Naive thymus-derived CD4-positive, alpha-beta T cell (primary cell): Measurements from ENCODE around the gene GNL1. TPM values are rescaled to one million over a fixed set of nuclear protein-coding genes. Genes with fewer than 3 reads are reported as not detected.
"Not testable (repeated sequence)": the region's sequence is repeated elsewhere in the genome, so short reads cannot be mapped to it uniquely, and the experiment has no call there.

Experiments used
- ATAC-seq: fragments of 150-1000 bp; cut with Tn5 transposase; 2 replicates; pipeline ENCODE4 v1.10.0; 2021; ENCODE audit warnings: mild to moderate bottlenecking, moderate library complexity
- CTCF ChIA-PET: fragments of 350-600 bp; sonication (Branson Sonifier 250); formaldehyde crosslinking; loops from one replicate; lab custom pipeline; 2021; ENCODE audit warnings: antibody characterized with exemption; lab: Charles Lee
- POLR2A ChIA-PET: fragments of 350-600 bp; sonication (Branson Sonifier 250); formaldehyde crosslinking; loops from one replicate; lab custom pipeline; 2021; ENCODE audit warnings: antibody characterized with exemption, inconsistent platforms; lab: Charles Lee
- DNase-seq, 9 donors: peaks; one replicate each; pipeline versions ENCODE4 v3.0.0 to v3.0.0-alpha.2; 2020 to 2022; ENCODE audit warnings: mixed read lengths in 1 of 9
- H3K27ac ChIP-seq: one replicate; pipeline ENCODE4 v1.7.0; 2013; ENCODE audit warnings: mild to moderate bottlenecking, low read depth, low read length, moderate library complexity
- H3K27me3 ChIP-seq, 2 donors: one replicate each; pipeline ENCODE4 v1.7.0; 2013; ENCODE audit warnings: low read length in 2 of 2, mild to moderate bottlenecking in 2 of 2, moderate library complexity in 2 of 2; ENCODE audit not compliant: control insufficient read depth in 2 of 2, insufficient read depth in 2 of 2
- H3K36me3 ChIP-seq, 3 experiments: 1 replicate in 2 of 3; 2 replicates in 1 of 3; pipeline ENCODE4 v1.7.0; 2013; ENCODE audit warnings: low read length in 3 of 3, mild to moderate bottlenecking in 3 of 3, moderate library complexity in 1 of 3; ENCODE audit not compliant: insufficient read depth in 3 of 3, control insufficient read depth in 2 of 3
- H3K4me1 ChIP-seq, 2 donors: one replicate each; pipeline ENCODE4 v1.7.0; 2013; ENCODE audit warnings: low read length in 2 of 2, mild to moderate bottlenecking in 2 of 2, moderate library complexity in 1 of 2; ENCODE audit not compliant: control insufficient read depth in 2 of 2, insufficient read depth in 2 of 2
- H3K4me3 ChIP-seq: 2 replicates; pipeline ENCODE4 v1.7.0; 2013; ENCODE audit warnings: mild to moderate bottlenecking, low read length
- H3K9me3 ChIP-seq, 3 experiments: 1 replicate in 2 of 3; 2 replicates in 1 of 3; pipeline ENCODE4 v1.7.0; 2013; ENCODE audit warnings: low read length in 3 of 3; ENCODE audit not compliant: control insufficient read depth in 2 of 3
- H3K27ac Mint-ChIP-seq, 9 donors: one replicate each; pipeline ENCODE4 v1.8.0; 2020 to 2022; ENCODE audit warnings: mixed read lengths in 9 of 9, mild to moderate bottlenecking in 8 of 9, moderate library complexity in 5 of 9, inconsistent platforms in 2 of 9
- H3K27me3 Mint-ChIP-seq, 5 donors: one replicate each; pipeline ENCODE4 v1.8.0; 2021 to 2022; ENCODE audit warnings: mixed read lengths in 5 of 5, mild to moderate bottlenecking in 1 of 5
- H3K36me3 Mint-ChIP-seq, 5 donors: one replicate each; pipeline ENCODE4 v1.8.0; 2020 to 2022; ENCODE audit warnings: mixed read lengths in 5 of 5, mild to moderate bottlenecking in 3 of 5, inconsistent platforms in 1 of 5
- H3K4me1 Mint-ChIP-seq, 7 donors: one replicate each; pipeline ENCODE4 v1.8.0; 2020 to 2022; ENCODE audit warnings: mixed read lengths in 7 of 7, mild to moderate bottlenecking in 3 of 7, inconsistent platforms in 1 of 7
- H3K4me3 Mint-ChIP-seq, 10 donors: one replicate each; pipeline ENCODE4 v1.8.0; 2020 to 2022; ENCODE audit warnings: mild to moderate bottlenecking in 10 of 10, mixed read lengths in 10 of 10, moderate library complexity in 6 of 10, inconsistent platforms in 2 of 10
- H3K9me3 Mint-ChIP-seq, 11 donors: one replicate each; pipeline ENCODE4 v1.8.0; 2020 to 2022; ENCODE audit warnings: mixed read lengths in 11 of 11, mild to moderate bottlenecking in 4 of 11, inconsistent platforms in 1 of 11, moderate library complexity in 1 of 11
- intact Hi-C, 2 donors: fragments of 100-400 bp; cut with micrococcal nuclease; formaldehyde crosslinking; loops; one replicate each; pipeline ENCODE4 v1.15.1; 2023
- polyA plus RNA-seq, 2 donors: library from polyadenylated mRNA; unstranded; fragments of 300-500 nt; fragmentation: Illumina TruSeq; gene quantifications; one replicate each; pipeline ENCODE4 v1.2.3, GENCODE V29; 2021
- total RNA-seq, 6 experiments: library from RNA in 5 of 6; stranded (reverse) in 5 of 6; gene quantifications; 1 replicate in 5 of 6; 2 replicates in 1 of 6; pipeline ENCODE4 v1.2.3 and lab custom pipeline; 2021 to 2026

Gene GNL1
- total and polyA plus RNA-seq, 7 experiments from 2014 or later, result 27.7 to 190 (median 65.1) TPM

- Histone ChIP-seq H3K27ac (peak overlapping the region; percentile 47), H3K36me3 (peaks cover 33 to 54% (median 35%) of the 10 kb centered on the region in 3 experiments), H3K9me3 (no peaks in the 10 kb centered on the region), H3K27me3 (no peaks in the 10 kb centered on the region), H3K4me1 (peaks cover 3 to 5% of the 10 kb centered on the region in 2 donors), H3K4me3 (no peak overlapping the region)
- Mint-ChIP-seq H3K36me3 (peaks cover 17 to 39% (median 30%) of the 10 kb centered on the region in 5 donors), H3K27me3 (no peaks in the 10 kb centered on the region), H3K9me3 (no peaks in the 10 kb centered on the region), H3K4me3 (no peak overlapping the region), H3K27ac (peak overlapping the region in 7 of 9 donors; percentile 58 to 85 (median 79)), H3K4me1 (peaks cover 16 to 35% (median 25%) of the 10 kb centered on the region in 7 donors)
- POLR2A ChIA-PET, result interaction anchor here (0.6 to 11.1 kb wide), 10 partner anchors 10 to 109 kb away, joined by 3 to 189 read pairs (median 4); no protein-coding TSS in a partner anchor
- intact Hi-C loops, result loop anchor here in 1 of 2 donors (2.0 kb wide), 1 partner anchor 14 kb away; no protein-coding TSS in a partner anchor
- CTCF ChIA-PET, result interaction anchor here (0.9 to 8.1 kb wide), 6 partner anchors 10 to 130 kb away, joined by 3 to 104 read pairs (median 4); no protein-coding TSS in a partner anchor
- ATAC-seq, result no peak
- DNase-seq, result no peak
Measured at GRCh38 chr6:30600451-30600961, 44.2 kb upstream of the GNL1 start.

- no peaks in the 10 kb centered on the region for H3K27me3 ChIP-seq
- intact Hi-C loops, result loop anchor here in 1 of 2 donors (2.0 kb wide), 1 partner anchor 15 kb away; no protein-coding TSS in a partner anchor
- peak overlapping the region in 7 of 9 donors; percentile 17 to 79 (median 58) for H3K27ac Mint-ChIP-seq
- H3K4me3 Mint-ChIP-seq, result no peak overlapping the region
- H3K4me1 Mint-ChIP-seq, result peaks cover 16 to 38% (median 26%) of the 10 kb centered on the region in 7 donors
- no peaks in the 10 kb centered on the region for H3K27me3 Mint-ChIP-seq
- H3K36me3 Mint-ChIP-seq, result peaks cover 18 to 35% (median 26%) of the 10 kb centered on the region in 5 donors
- peaks cover 3 to 5% of the 10 kb centered on the region in 2 donors for H3K4me1 ChIP-seq
- ChIA-PET CTCF (interaction anchor here (1.0 to 10.4 kb wide), 6 partner anchors 11 to 116 kb away, joined by 3 to 128 read pairs (median 8); no protein-coding TSS in a partner anchor), POLR2A (interaction anchor here (0.6 to 11.1 kb wide), 12 partner anchors 9 to 136 kb away, joined by 3 to 189 read pairs (median 4); partner anchors contain the start of gene MRPS18B)
- no peaks in the 10 kb centered on the region for H3K9me3 Mint-ChIP-seq
- no peaks in the 10 kb centered on the region for H3K9me3 ChIP-seq
- no peak for DNase-seq
- H3K27ac ChIP-seq, result peak overlapping the region; percentile 39
- no peak overlapping the region for H3K4me3 ChIP-seq
- no peak for ATAC-seq
- peaks cover 26 to 50% (median 28%) of the 10 kb centered on the region in 3 experiments for H3K36me3 ChIP-seq
Measured at GRCh38 chr6:30599625-30600324, 43.5 kb upstream of the GNL1 start.

- intact Hi-C loops, result no loop called here
- no peak for ATAC-seq
- peaks cover 19 to 50% (median 21%) of the 10 kb centered on the region in 3 experiments for H3K36me3 ChIP-seq
Measured at GRCh38 chr6:30598912-30599624, 42.8 kb upstream of the GNL1 start.

GRCh38 chr6:30597315-30598144 is 41.2 kb upstream of the GNL1 start:
- POLR2A ChIA-PET, result interaction anchor here (0.5 to 11.1 kb wide), 22 partner anchors 9 to 767 kb away, joined by 3 to 189 read pairs (median 4); partner anchors contain the start of genes MRPS18B and PRR3
- H3K27me3 Mint-ChIP-seq, H3K4me1 ChIP-seq, H3K27me3 ChIP-seq, H3K9me3 Mint-ChIP-seq, H3K4me3 ChIP-seq, H3K4me3 Mint-ChIP-seq, H3K27ac ChIP-seq, H3K9me3 ChIP-seq: not testable (repeated sequence)
- H3K4me1 Mint-ChIP-seq, result peaks cover 8 to 25% (median 16%) of the 10 kb centered on the region in 7 donors
- CTCF ChIA-PET, result interaction anchor here (0.6 to 10.4 kb wide), 26 partner anchors 9 to 483 kb away, joined by 3 to 128 read pairs (median 4); partner anchors contain the start of genes ABCF1, MDC1 and PRR3
- peak overlapping the region in 8 of 9 donors; percentile 19 to 85 (median 54) for H3K27ac Mint-ChIP-seq
- DNase-seq (peak; percentile 57 to 82 (median 73)), ATAC-seq (peak; percentile 92)
- peaks cover 2 to 17% (median 6%) of the 10 kb centered on the region in 5 donors for H3K36me3 Mint-ChIP-seq
- peaks cover 3 to 44% (median 5%) of the 10 kb centered on the region in 3 experiments for H3K36me3 ChIP-seq
- intact Hi-C loops, result loop anchor here (1.0 kb wide), 4 partner anchors 56 to 144 kb away; no protein-coding TSS in a partner anchor

More at GRCh38 chr6:30598912-30599624, 42.8 kb upstream of the GNL1 start:
- Mint-ChIP-seq H3K27ac (peak overlapping the region in 6 of 9 donors; percentile 33 to 78 (median 53)), H3K9me3 (no peaks in the 10 kb centered on the region), H3K4me3 (no peak overlapping the region), H3K27me3 (no peaks in the 10 kb centered on the region), H3K36me3 (peaks cover 15 to 31% (median 18%) of the 10 kb centered on the region in 5 donors), H3K4me1 (peaks cover 16 to 38% (median 24%) of the 10 kb centered on the region in 7 donors)
- H3K27ac ChIP-seq, result peak overlapping the region; percentile 39
- H3K4me1 ChIP-seq, result peaks cover 3 to 5% of the 10 kb centered on the region in 2 donors
- no peaks in the 10 kb centered on the region for H3K27me3 ChIP-seq
- POLR2A ChIA-PET, result interaction anchor here (0.7 to 11.1 kb wide), 12 partner anchors 9 to 1995 kb away, joined by 3 to 189 read pairs (median 4); partner anchors contain the start of gene MRPS18B
- no peak for DNase-seq
- H3K9me3 ChIP-seq, result no peaks in the 10 kb centered on the region
- no peak overlapping the region for H3K4me3 ChIP-seq
- CTCF ChIA-PET, result interaction anchor here (0.6 to 10.4 kb wide), 12 partner anchors 11 to 387 kb away, joined by 3 to 128 read pairs (median 4); partner anchors contain the start of gene MDC1

GRCh38 chr6:30592287-30592686 is 36.0 kb upstream of the GNL1 start:
- ATAC-seq (no peak), DNase-seq (no peak)
- peaks cover 0 to 3% of the 10 kb centered on the region in 2 donors for H3K4me1 ChIP-seq
- Mint-ChIP-seq H3K27me3 (no peaks in the 10 kb centered on the region), H3K4me3 (no peak overlapping the region), H3K36me3 (peaks cover 5 to 44% (median 21%) of the 10 kb centered on the region in 5 donors), H3K27ac (peak overlapping the region in 2 of 9 donors; percentile 10 to 62), H3K4me1 (peaks cover 6 to 21% (median 17%) of the 10 kb centered on the region in 7 donors), H3K9me3 (no peaks in the 10 kb centered on the region)
- CTCF ChIA-PET, result interaction anchor here (0.7 to 10.4 kb wide), 6 partner anchors 14 to 108 kb away, joined by 3 to 128 read pairs (median 3); no protein-coding TSS in a partner anchor
- H3K36me3 ChIP-seq, result peaks cover 0 to 72% (median 2%) of the 10 kb centered on the region in 3 experiments
- no peaks in the 10 kb centered on the region for H3K27me3 ChIP-seq
- POLR2A ChIA-PET, result interaction anchor here (0.7 to 1.4 kb wide), 4 partner anchors 23 to 109 kb away, joined by 3 to 5 read pairs (median 4); partner anchors contain the start of gene ATAT1
- no peak overlapping the region for H3K27ac ChIP-seq
- intact Hi-C loops, result no loop called here
- H3K4me3 ChIP-seq, result no peak overlapping the region
- H3K9me3 ChIP-seq, result no peaks in the 10 kb centered on the region
